ENCODE measurements around the gene NBEAL2.

Gene NBEAL2, protein sequence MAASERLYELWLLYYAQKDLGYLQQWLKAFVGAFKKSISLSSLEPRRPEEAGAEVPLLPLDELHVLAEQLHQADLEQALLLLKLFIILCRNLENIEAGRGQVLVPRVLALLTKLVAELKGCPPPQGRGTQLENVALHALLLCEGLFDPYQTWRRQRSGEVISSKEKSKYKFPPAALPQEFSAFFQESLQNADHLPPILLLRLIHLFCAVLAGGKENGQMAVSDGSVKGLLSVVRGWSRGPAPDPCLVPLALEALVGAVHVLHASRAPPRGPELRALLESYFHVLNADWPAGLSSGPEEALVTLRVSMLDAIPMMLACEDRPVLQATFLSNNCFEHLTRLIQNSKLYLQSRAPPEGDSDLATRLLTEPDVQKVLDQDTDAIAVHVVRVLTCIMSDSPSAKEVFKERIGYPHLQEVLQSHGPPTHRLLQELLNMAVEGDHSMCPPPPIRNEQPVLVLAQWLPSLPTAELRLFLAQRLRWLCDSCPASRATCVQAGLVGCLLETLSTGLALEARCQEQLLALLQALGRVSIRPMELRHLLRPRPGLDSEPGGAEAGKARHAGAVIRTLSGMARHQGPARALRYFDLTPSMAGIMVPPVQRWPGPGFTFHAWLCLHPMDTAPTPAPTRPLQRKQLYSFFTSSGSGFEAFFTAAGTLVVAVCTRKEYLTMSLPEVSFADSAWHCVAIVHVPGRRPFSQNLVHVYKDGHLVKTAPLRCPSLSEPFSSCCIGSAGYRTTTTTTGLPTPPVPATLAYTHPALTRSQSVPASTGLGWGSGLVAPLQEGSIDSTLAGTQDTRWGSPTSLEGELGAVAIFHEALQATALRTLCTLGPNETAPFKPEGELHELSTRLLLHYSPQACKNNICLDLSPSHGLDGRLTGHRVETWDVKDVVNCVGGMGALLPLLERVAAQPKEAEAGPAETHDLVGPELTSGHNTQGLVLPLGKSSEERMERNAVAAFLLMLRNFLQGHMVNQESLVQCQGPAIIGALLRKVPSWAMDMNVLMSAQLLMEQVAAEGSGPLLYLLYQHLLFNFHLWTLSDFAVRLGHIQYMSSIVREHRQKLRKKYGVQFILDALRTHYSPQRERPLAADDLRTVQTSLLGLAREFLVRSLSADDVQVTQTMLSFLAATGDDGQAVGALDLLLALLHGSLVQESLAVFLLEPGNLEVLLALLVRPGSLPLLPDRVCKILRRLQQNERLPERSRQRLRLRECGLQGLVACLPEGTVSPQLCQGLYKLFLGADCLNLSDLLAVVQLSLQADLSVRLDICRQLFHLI (N-terminal part only)

DNA sequence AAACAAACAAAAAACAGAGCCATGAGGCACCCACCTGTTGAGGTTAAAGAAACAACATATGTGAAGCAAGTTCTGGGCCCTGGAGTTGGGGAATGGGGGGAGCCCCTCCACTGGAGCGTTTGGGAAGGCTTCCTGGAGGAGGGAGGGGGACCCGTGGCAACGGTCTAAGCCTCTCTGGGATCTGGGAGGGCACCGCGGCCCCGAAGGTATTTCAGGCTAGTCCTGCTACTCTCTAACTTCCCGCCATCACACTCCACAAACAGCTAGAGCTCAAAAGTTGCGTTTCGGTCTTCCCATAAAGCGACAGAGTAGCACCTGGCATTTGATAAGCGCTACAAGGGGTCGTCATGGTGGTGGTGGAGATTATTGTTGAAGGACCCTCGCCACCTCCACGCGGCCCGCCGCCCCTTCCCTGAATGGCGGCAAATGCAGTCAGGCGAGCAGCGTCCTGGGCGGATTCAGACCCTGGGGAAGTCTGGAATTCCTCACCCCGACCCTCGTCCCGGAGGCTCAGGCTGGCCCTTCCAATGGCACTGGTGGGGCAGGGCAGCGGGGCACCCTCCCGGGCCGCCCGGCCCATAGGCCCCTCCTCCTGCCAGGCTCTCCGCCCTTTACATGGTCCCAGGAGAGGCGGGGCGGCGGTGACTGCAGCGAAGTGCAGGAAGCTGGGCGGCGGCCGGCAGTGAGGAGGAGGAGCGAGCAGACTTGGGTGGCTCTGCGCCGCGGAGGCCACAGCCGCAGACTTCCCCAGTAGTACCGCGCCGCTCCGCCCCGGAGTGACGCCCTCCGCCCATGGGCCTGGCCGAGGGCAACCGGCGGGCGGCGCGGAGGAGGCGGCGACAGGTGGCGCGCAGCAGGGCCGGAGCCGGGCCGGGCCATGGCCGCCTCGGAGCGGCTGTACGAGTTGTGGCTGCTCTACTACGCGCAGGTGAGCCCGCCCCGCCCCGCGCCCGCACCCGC is at the start of gene NBEAL2:
Gene NBEAL2, plus strand, starts transcription at position 682 of the 960 bp plus-strand sequence. Its CDS starts 196 bp downstream, at position 878.
- peak; percentile 95 for DNase-seq

DNA sequence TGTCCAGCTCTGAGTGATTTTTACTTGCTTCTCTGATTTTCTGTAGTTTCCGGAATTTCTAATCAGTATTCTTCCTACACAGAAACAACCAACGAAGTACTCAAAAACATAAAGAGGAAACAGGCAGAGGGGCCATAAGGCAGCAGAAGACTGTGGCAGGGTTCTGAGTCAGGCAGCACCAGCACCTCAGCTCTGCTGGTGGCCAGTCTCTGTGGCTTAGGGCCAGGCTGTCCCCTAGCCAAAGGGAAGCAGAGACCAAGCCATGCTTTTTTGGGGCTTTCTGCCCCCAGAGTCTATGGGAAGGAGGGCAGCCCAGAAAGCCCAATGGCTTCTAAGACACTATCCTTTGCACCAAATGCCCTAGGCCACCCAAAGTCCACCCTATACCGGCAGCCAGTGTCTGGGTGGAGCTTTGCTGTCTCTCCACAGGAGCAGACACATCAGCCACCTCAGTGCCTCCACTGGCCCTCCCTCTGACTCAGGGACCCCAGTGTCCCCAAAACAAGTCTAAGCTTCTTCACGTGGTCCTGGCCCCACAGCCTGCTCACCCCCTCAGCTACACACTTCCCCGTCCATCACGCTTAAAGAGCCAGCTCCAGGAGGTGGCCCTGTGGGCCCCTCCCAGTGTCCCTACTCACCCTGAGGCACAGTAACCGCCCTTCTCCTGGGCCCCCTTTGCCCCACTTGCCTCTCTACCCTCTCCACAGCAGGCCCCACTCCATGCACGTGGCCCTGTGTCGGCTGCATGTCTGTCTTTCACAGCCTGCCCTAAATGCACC is 49.1 kb upstream of the NBEAL2 start:
- DNase-seq = no peak

DNA sequence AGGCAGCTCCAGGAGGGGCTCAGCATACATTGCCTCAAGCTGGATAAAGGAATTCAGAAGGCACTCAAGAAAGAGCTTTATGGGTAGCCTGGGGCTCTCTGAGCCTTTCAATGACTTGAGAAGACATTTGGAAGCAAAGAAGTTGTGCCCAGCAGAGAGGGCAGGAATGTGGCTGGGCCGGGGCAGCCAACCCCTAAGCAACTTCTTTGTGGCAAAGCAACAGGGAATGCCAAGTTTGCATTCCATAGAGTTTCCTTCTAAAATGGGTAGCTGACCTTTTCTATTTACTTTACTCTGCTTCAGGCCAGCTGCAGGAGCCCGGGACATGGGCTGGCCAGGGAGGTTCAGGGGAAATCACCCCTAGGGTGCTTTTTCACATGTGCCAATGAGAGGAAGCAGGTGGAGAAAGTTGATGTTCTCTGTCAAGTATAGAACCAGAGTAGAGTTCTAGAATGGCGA is 48.5 kb upstream of the NBEAL2 start:
- DNase-seq = no peak

DNA sequence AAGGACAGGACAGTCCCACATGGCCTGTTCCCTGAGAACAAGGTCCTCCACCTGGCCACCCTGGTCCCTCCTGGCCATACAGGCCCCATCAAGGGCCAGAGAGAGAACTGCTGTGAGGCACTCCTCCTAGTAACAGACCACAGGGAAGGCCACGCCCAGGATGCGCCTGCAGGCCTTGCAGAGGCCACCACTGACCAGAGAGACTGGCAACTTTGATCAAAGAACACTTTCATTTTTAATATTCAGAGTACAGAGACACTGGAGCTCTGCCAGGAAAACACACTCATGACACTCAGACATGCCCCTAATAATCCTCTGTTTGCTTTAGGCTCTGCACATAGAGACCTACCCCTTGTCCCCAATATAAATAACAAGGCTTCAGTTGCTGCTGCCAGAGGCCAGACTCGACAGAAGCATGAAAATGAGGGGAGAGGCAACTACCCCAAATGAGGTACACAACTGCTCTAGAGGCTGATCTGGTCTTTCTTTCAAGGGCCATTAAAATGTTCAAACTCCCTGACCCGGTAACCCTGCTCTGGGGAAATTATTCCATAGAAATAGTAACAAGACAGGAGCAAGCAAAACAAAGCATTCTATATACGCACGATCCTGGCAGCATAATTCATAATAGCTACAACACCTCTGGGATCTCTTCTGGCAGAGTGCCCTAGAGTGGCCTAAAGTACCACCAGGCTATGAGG is 47.7 kb upstream of the NBEAL2 start:
- DNase-seq = no peak

DNA sequence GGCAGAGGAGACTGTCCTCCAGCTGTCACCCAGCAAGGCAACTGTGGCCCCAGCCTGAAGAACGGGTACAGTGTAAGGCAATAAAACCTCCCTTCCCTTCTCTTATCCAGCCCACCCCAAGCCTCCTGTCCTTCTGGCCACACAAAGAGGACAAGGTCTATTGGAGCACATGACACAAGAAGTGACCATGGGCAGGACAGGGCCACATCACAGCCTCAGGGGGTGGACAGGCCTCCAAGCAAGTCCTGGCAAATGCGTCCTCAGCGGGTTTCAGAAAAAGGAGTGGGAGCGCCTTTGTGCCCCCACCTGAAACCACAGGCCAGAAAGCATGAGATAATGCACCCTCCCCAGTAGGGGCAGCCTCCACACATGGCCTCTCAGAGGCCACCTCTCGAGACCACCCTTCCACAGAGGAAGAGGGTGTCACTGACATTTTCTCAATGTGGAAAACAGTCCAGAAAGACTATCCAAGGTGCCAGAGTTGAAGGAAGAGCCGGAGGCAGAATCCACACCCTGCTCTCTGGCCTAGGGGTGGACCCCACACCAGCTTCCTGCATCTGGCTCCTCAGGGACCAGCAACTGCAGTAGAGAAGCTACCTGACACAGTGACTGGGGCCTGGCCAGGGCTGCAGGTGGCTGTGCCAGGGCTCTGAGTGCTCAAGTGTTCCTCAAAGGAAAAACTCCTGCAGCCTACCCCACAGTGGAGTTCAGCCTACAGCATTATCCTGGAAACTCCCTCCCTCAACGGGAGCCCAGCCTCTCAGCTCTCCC is 46.8 kb upstream of the NBEAL2 start:
- no peak for DNase-seq

DNA sequence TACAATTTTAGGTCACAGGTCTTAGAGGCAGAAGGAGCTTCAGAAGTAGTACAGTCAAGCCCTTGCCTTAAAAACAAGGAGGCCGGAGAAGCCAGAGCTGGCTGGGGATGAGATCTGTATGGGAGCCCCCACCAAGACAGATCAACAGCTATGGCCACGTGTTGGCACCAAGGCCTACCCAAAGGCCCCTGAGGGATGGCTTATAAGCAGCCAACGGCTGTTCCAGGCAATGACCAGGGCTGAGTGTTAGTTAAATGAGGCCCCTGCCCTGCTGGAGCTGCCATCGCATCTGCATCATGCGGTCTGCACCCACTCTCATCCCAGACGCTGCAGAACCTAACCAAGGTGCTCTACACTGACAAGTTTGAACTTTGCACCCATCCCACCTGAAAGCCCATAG is 46.2 kb upstream of the NBEAL2 start:
- DNase-seq = no peak

DNA sequence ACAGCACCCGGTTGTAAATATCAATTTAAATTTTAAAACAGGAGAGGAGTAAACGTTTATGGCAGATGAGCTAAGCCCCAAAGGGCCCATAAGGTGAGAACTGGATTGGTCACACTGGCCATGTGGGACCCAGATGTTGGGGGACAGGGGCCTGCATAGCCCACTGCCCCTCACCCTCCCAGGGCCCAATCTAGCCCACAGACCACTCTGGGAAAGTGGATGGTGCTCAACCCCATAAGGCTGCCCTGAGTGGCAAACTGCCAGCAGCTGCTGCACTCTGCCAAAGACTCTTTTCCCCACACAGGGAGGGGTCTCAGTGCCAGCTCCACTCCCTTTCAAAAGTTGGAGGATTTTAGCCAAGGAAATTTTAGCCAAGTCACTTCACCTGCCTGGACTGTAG is 45.4 kb upstream of the NBEAL2 start:
- no peak for DNase-seq

DNA sequence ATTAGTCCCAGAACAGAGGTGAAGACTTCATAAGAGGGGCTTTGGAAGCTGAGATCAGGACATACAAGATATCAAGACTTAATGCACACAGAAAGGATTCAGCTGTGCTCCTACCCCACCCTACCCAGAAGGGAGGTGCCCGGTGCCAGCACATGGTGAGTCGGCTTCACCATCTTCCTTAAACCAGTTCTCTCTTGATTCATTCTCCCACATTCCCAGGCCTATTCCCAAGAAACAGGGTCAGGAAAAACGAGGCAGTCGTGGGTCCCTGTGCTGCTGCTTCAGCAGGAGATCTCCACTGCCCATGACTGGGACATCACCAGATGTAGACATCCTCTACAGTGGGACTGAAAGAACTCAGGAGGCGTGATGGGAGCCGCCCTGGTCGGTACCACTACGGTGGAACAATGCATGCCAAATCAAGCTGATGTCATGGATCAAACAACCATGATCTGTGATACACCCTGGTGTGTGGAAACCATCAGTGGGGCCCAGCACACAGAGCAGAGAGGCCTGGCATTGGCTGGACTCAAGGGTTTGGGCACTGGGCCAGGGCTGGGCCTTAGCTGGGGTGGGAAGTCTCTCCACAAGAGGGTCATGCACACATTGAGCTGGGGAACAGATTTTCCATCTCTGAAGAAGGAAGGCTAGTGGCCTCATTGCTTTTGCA is 44.8 kb upstream of the NBEAL2 start:
- DNase-seq = no peak

DNA sequence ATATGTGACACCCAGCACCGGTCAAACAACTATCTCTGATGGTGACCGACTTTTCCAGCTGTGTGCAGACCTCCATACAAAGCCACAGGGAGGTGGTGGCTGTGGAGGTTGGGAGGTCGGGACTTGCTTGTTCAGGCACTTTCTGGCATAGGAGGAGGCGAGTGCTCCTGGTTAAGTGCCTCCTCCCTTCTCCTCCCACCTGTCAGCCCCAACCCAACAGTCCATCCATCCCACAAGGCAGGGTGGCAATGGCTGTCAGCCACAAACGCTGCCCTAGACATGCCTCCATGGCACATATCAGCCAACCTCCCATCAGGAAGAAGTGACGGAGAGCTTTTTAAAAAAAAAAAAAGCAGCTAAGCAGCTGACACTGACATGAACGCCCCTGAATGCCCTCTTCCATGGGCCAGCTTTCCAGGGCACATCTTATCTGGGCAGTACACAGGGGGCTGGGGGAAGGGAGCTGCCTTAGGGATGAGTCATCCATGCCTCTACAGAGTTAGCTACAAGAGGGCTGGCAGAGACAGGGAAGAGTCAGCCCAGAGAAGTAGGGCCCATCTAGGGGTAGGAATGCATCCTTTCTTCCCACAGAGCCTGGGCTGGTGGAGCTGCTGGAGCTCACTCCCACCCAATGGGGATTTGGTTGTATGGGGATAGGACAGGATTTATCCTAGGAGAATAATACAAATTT is 44.2 kb upstream of the NBEAL2 start:
- DNase-seq = peak; percentile 84

DNA sequence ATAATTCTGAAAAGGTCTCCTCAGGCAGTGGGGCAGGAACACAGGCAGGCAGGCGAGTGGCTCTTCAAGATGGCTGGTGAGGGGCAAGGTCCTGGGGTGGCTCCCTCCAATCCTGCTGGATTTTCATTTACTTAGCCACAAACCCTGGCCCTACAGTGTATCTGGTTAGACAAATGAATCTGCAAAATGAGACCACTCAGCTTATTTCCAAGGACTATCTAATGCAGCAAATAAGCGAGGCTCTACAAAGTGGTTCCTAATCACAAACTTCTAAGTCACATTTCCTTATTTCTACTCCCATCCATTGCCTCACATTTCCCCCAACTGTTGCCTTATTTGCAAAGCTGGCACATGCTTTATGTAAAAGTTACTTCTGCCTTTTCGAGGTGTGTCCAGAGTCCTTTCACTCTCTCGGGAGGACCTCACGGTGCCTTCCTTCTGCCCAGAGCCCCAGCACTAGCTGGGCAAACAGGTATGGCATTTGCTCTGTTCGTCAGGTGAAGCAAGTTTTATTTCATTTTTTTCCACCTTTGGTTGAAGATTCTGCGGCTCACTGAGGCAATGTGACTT is 43.4 kb upstream of the NBEAL2 start:
- no peak for DNase-seq

DNA sequence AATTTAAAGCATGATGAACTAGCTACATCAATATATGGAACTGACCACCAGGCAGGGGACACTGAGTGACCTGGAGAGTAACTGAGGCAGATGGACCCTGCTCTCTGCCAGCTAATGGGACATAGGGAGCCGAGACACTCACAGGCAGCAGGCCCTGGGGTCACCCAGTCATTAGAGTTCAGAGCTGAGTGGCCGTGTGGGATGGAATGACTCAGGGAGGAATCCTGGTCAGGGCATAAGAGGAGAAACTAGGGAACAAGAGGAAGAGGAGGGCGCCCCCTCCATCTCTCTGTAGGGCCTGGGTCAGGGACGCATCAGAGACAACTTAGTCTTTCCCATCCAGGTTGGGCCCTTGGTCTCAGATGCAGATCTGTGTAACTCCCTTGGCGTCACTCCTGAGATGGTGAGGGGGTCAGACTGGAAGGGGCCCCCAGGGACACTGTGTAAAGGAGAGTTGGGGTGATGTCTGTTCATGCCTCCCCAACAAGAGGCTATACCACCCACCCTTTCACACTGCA is 42.7 kb upstream of the NBEAL2 start:
- no peak for DNase-seq

DNA sequence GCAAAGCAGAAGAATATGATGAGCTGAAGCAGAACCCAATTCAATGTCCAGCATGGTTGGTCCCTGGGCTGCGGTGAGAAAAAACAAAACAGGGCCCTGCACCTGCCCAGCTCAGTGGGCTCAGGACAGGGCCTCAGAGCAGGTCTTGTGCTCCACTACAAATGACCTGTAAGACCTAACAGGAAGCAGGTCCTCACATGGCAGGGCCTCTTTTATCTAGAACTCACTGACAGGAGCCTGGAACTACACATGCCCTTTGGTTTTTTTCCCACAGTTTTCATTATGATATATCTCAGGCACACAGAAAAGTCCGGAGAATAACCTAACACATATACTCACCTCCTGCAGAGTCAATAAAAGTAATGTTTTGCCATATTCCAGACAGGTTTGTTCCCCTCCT is 41.3 kb upstream of the NBEAL2 start:
- DNase-seq = no peak

DNA sequence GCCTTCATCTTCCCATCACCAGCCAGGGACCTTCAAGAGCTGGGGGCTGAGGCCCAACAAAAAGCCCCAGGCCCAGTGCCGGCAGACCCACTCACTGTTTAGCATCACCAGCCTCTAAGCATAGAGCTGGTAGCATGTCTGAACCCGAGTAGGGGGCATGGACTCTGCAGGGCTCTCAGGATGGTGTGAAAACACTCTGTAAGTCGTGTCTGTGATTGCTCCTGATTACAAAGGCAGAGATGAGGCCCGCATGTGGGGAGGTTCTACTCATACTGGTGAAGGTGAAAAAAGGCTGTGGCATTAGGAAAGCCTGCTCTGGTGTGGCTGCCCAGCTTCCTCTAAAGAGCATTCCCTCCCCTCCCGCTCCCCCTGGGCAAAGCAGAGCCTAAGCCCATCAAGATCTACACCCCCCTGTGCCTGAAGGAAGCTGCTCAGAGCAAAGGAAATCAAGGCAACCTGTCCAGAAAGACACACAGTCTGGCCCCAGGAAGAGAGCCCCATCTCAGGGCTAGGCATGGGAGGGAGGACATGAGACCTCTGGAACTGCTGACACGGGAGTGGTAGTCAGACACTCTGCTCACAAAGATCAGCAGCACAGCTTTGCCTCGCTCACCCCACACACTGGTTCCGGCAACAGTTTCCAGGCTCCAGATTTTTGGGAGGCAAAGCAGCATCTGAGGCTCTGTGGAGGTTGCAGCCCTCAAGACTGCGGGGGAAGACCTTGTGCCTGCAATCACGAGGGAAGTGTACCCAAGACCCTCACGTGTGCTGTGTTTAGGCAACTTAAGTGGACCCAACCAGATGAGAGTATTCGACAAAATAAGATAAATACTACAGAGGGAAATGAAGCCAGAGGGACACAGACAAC is 39.7 kb upstream of the NBEAL2 start:
- no peak for DNase-seq

DNA sequence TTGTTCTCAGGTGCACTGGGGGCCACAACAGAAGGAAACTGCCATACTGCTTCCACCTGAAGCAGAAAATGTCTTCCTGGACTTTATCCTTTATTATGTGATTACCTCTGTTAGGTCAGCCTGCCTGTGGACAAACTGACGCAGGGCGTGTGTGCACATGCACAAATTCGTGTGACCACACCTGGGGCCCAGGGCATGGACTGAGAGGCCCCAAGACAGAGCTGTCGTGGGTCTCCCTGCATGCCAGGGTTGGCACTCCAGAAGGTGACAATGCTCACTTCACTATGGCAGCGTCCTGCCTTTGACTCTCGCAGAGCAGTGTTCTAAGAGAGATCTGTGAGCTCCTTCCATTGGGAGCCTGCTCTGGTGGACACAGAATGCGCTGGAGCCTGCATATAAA is 37.4 kb upstream of the NBEAL2 start:
- no peak for DNase-seq

DNA sequence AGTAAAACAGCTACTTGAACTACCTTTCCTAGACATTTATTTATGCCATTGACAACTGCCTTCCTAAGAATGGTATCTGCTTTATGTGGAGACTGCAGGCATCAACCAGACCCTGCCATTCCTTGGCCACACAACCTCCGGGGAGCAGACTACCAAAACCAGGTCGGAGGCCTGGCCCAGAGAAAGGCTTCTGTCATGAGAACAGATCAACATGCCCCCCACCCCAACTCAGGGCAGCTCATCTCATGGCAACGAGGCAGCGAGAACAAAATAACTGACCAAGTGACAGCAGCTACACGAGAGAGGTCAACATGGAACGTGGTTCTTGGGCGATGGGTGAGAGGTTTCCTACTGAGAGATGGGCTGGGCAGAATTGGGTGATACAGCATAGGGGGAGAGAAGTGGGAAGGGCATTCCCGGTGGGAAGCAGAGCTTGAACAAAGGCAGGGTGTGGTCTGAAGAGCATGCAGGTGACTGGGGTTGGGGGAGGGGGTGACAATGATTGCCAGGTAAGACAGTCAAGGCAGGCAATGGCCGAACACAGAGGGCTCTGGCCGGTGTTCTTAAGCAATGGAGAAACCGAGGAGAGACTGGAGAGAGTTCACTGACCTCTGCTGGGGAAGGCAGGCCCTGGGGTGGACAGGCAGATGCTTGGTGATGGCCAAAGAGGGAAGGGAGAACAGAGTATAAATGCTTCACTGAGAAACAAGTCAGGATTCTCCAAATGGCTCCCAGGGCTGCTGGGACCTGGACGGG is 36.8 kb upstream of the NBEAL2 start:
- DNase-seq = no peak
